HG02642 (cell line): ENCODE measurements around the gene HES3.

ENCODE experiments used
- ATAC-seq: cut with Tn5 transposase; IDR thresholded peaks from one replicate; pipeline ENCODE4 v1.9.1; 2021; ENCODE audit warnings: mild to moderate bottlenecking; ENCODE audit not compliant: unreplicated experiment, poor library complexity

The HES3 gene

DNA sequence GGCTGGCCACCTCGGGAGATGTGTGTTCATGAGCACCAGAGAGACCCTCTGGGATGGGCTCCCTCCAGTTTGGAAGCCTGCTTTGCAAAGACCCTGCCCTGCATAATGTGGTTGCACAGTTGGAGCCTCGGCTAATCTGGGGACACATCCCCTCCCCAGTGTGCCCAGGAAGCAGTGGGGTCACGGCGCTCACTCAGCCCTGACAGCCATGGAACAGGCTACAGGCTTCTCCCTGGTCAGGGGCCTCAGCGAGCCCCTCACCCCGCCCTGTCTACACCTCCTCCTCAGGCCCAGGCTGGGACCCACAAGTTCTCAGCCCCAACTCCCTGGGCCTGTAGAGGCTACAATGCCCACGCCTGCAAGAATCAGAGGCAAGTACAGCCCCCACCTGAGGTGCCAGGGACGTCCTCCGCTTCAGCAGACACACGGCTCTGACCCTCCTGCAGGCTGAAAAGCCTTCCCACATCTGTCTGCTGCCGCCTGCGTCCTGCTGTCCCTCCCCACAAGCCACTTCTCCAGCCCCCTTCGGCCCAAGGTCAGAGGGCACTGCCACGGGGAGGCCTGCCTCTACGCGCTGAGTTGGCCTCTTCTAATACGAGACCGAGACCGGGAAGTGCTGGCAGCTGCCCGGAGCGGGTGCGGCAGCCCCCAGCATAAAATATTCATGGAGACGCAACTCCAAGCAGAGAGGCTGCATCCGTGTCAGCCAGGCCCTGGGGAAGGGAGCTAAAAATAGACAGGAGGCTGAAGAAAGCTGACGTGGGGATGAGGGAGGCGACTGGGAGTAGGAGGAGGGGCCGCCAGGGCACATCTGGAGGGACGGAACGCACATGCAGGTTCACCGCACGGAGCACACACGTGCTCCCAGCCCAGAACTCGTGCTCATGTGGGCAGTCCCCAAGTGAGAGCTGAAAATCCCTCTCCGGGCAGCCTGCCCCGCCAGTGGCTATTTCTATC is 32.1 kb downstream of the HES3 start:
- ATAC-seq, result no peak

DNA sequence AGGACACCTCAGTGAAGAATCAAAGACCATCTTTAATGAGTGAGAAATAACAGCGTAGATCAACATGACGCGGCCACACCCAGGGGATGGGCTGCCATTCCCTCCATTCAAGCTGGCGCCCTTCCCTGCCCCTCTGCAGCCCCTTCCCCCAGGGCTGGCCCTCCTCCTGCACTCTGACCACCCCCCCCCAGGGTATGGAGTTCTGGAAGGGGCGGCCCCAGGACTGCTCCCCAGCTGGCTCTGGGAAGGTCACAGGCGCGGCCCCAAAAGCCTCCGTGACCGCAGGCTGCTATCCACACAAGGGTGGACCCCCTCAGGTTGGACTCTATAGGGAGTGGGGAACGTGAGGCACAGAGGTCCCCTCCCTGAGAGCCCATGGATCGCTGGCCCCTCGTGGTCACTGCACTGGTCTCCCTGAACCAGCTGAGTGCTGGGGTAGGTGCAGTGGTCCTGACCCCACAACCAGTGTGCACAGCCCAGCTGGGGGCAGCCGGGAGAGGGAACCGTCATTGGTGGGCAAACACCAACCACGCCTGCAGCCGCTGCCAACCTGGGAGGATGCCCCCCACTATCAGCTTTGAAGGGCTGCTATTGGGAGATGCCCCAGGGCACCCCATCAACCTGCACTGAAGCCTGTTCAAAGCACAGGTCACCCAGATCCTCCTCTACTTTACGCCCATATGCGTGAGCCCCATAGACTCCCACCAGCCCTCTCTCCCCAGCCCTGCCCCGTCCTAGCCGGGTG is 33.0 kb downstream of the HES3 start:
- no peak for ATAC-seq

DNA sequence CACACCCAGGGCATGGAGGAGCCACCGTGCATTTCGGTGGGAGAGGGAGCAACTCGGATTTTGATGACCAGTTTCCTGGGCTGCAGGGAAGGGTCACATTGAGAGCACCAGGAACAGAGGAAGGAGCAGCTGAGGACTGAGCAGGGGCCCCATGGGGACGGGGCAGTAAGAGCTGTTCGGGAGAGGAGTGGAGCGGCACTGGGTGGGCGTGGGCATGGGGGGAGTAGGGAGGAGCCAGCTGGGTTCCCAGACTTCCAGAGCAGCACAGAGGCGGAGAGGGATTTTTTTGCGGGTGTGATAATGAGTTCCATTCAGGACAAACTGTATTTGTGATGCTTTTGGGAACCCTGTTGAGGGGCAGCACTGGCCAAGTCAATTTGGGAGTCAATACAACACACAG is 34.3 kb downstream of the HES3 start:
- ATAC-seq, result no peak

DNA sequence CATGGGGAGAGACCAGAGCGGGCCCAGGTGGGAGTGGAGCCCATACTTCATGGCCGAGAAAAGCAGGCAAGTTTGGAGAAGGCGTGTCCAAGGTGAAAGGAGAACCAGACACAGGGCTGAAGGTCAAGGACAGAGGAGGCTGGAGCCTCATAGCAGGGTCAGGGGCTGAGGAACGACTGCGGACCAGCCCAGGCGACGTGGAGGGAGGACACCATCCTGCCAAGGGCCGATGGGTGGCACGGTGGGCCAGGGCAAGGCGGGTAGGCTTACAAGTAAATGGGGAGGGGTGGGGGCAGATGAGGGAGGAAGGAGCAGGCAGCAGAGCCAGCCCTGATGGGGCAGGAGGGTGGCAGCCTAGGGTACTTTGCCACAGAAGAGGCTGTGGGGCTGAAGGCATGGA is 35.1 kb downstream of the HES3 start:
- ATAC-seq, result no peak

DNA sequence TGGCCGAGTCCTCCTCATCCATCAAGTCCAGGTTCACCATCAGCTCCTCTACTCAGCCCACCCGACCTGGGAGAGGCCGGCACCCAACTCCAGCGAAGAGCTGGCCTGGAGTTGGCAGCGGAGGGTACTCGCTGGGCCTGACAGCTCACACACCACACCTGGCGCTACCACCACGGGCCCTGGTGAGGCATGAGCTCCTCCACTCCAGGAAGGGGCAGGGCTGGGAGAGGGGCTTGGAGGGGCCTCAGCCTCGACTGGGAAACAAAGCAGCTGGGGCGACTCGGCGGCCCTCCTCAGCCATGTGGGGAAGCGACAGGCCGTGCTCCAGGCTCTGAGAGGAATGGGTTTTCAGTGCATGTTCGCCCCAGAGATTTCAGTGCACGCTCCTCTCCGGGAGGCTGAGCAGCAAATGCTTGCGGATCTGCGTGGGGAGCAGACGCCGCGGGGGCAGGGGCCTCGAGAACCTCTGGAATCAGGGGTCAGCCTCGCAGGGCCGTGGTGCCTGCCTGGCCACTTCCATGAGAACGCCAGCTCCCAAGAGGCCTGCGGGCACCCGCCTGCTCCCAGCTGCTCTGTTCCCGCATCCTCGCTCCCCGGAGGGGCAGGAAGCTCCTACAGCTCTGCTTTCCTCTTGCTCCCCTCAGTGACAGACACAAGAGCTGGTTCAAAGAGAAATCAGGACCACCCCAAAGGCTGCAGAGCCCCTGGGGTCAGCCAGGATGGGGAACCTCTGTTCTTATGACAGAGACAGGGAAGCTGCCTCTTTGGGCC is 35.8 kb downstream of the HES3 start:
- ATAC-seq, result no peak

DNA sequence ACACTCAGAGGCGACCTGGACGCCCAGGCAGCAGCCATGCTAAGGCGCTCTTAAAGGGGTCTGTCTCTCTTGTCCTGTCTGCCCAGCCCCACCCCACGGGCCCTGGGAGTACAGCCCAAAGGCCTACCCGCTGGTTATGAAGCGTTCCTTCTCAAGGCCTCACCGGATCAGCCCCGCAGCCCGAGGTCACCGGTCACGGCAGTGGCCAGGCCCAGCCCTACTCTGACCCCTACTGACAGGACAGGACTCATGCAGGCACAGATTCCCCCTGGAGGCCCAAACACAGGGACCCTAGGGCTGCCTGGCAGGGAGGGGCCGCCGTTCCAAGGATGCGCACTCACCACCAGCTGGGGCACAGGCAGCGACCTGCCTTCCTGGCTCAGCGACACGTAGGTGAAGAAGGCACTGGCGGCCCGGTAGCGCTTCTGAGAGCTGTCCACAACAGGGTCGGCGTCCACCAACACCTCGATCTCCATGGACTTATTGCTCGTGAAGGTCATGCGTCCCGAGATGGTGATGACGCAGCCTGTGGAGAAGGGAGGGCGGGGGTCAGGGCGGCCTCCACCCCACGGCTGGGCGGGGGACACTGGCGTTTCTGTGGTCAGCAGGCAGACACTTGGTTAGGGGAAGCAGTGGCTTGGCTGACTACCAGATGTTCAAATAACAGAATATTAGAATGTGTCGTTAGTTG is 36.9 kb downstream of the HES3 start:
- no peak for ATAC-seq

DNA sequence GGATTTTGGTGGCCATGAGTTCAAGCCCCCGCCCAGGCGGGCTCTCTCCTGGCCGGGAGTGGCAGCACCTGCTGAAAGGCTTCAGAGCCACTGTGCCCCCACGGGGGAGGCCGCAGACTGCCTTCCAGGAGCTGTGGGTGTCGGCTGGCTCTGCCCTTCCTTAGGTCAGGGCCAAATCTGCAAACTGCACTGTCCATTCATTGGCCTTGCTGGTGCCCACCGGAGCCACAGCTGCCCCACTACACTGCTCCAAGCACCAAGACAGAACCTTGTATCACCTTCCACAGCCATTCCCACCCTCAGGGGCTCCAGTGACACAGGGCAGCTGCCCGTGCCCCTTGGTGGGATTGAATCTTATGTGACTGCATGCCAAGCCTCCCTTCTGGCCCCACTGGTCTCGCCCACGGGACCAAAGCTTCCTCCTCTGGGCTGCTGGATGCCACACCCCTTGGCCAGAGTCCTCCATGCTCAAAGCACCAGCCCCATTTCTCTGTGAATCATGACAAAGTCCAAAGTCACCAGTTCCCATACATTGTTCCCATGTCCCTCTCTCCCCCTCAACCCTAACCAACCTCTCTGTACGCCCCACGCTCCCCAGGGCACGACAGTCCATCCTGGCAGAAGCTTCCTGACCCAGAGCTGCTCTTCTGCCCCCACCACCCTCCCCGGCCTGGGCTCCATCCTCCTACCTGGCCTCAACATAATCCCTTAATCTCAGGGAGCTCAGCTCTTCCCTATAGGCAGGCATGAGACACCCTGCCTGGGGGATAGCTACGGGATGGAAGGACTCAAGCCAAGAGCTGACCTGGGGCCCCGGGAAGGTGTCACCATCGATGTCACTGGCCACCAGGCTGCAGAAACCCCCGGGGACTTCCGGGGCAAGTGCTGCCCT is 37.8 kb downstream of the HES3 start:
- no peak for ATAC-seq

DNA sequence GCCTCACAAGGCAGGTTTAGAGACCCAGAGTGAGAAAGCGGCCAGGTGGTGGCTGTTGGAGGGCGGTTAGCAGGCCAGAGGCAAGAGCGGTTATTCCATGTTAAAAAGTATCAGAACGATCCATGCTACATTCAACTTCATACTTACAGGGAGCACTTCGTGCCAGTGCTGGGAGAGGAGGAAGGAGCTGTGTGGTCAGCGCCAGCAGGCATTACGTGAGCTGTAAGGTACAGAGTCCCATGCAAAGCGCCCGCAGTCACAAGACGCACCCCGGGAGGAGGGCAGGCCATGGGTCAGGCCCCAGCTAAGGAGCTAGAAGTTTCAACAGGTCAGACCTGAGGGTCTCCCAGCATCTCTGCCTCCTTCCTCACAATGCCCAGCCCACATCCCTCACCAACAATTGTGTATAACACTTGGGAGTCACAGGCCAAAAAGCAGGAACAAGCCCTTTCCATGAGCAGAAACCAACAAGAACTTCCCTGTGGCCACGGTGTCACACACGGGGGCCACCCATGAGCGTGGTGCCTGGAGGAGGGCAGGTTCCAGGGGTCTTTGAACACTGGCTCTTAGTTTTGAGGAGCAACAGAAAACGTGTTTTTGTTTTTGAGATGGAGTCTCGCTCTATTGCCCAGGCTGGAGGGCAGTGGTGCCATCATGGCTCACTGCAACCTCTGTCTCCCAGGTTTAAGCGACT is 38.7 kb downstream of the HES3 start:
- ATAC-seq, result no peak

DNA sequence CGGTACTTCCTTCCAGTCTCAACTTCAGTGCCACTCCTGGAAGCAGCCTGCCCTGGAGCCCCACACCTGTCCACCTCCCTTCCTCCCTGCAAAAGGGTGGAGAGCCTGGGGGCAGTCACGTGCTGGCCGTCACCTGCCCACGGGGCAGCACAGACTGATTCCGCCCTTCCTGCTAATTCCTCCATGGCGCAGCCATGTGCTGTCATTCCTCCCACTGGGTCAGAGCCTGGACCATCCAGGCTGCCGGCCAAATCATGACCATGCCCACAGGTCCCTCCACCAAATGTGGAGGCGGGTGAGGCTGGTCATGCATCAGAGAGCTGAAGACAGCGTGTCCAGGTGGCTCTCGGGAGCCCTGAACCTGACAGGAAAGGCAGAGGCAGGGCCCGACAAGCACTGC is 41.4 kb downstream of the HES3 start:
- ATAC-seq, result no peak

DNA sequence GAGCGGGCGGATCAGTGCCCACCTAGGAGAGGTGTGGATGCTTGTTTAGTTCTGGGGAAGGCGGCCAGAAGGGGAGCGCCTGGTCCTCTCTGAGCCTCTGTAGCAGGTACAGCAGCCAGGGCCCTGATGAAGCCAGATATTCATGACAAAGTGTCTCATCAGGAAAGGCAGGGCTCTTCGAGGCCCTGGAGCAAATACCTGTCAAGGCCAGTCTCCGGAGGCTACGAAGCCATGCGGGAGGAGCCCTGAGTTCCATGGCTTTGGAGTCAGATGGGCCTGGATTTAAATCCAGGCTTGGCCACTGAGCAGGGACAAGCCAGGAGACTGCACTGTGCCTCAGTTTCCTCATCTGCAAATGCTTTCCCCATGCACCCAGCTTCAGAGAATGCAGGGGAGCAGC is 42.3 kb downstream of the HES3 start:
- no peak for ATAC-seq

DNA sequence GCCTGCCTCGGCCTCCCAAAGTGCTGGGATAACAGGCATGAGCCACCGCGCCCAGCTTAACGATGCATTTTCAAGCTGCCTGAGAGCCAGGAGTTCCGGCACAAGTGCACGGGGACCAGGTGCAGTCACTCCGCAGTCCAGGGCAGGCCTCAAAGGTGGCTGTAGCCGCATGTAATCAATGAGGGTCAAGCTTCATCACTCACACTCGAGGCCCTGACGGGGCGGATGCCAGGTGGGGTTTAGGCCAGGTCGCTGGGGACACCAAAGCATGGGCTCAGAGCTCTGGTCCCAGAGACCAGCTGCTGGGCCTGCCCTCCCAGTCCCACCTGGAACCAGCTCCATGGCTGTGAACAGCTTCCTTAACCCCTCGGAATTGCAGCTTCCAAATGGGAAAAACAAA is 43.0 kb downstream of the HES3 start:
- no peak for ATAC-seq

DNA sequence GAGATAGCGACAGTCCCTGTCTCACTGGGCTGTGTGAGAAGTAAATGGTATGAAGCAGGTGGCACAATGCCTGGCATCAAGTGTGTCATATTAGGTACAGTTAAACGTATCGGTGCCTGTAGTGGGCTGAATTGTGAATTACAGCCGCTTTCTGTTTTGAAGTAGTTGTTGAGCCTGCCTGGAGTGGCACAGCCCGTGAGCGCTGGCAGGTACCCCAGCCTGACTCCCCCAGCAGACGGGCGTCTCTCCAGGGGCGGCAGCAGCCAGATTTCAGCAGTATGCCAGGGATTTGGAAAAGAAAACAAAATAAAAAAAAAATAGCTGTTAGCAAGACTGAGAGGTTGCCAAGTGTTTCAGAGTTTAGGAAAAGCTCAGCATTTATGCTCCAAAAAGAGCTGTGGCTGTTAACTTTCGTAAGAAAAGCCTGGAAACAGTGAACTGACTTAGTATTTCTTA is 43.5 kb downstream of the HES3 start:
- no peak for ATAC-seq

DNA sequence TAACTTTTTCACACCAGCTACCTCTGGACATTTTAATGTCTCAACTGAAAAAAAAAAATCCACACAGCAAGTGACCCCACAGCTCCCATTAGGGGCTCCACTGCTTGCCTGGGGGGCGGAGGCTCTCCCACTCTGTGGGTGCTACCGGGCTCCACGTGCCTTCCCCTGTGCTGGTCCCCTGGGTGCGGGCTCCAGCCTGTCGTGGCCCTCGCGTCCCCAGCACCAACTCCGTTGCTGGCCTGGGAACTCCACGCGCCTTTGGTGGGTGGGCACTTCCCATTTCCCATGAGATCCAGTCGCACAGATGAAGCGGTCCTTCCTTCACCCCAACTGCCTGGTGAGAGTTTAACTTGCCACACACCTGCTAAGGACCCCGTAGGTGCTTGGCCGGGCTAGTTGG is 44.0 kb downstream of the HES3 start:
- ATAC-seq, result no peak

DNA sequence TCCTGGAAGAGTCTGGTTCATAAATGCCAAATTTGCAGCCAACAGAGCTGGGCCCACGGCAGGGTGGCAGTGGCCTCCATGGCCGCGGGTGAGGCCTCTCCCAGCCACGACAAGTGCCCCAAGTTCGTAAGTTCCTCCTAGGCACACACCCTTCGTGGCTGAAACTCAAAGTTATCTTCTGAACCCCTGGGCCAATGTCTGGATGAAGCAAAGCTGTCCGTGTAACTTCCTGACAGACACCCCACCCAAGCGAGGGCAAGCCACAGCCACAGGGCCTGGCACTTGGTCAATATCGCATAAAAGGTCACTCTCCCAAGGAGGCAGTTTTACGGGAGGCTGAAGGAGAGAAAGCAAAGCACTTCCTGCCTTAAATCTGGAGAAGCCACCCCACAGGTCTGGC is 44.7 kb downstream of the HES3 start:
- ATAC-seq, result no peak

DNA sequence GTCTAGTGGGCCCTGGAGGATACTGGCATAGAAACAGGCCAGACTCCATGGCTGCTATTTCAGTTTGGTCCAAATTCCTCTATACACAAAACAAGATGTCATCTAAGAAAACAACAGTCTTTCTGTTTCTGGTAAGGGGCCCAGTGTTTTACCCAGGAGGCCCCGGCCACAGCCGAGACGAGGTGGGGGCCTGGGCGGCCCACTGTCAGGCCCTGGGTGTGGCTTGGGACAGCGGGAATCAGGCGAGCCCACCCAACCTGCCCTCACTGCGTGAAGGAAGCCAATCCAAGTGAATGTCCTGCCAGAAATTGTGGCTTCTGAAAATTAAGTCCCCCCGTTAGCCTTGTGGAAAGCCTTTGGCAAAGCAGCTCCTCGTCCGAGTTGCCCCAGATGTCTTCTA is 48.1 kb downstream of the HES3 start:
- ATAC-seq, result no peak

DNA sequence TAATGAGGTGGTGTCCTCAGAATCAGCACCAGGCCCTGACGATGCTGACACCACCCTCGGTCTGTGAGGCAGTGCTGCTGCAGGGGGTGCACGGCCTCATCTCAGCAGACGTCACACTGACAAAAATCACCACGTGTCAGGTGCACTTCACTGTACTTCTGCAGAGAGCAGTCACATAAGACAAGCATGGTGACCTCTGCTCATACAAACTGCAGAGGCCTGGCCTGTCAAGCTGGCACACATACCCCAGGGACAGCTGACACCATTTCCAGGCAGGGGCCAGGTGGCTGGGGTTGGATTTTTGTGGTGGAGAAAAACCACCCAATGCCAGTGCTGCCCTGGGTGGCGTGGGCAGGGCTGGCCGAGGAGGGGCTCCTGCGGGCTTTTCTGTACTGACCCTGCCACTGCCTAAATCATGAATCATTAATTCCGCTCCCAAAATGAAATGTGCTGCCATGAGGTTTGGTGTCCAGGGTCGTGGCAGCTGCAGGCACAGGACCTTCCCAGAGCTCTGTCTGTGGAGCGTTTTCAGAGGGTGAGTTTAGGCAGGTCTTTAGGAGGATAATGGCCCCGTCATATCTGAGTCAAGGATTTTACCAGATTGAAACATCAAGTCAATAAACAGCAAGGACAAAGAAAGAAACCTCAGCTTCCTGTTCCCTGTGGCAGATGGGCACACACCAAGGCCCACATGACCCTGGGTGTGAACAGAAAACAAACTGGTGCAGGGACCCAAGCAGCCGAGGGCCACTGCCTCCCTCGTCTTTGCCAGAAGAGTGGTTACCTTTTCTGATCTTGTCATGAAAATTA is 50.3 kb downstream of the HES3 start:
- ATAC-seq, result no peak

DNA sequence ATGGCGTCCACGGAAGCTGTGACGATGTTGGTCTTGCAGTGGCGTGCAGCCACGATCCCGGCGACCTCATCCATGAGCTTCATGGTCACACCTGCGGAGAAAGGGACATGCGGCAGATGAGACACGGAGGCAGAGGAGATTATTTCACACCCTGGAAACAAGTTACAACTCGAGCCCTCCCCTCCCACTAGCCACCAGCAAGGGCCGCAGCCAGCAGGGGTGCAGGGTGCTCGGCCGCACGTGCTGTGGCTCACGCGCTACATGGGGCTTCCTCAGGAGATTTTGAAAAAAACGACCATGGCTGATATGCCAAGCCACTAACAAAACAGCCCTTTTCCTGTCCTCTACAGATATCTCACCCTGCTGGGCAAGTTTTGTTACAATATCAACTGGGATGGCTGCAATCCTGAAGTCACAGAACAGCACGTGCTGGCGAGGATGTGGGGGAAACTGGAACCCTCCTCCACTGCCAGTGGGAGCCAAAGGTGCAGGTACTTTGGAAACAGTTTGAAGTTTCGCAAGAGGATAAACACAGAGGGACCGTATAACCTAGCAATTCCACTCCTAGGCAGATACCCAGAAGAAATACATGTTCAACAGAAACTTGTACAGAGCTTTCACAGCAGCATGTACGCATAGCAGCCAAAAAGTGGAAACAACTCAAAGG is 51.0 kb downstream of the HES3 start:
- no peak for ATAC-seq
